ENCODE results near the gene ATAD2B. TPM values are rescaled to one million over a fixed set of nuclear protein-coding genes. Genes with fewer than 3 reads are reported as not detected.
"Not testable (repeated sequence)": the region's sequence is repeated elsewhere in the genome, so short reads cannot be mapped to it uniquely, and the experiment has no call there.

Gene ATAD2B
- total and polyA plus RNA-seq, 2 experiments from 2014 or later = 4.8 to 6.7 TPM

DNA sequence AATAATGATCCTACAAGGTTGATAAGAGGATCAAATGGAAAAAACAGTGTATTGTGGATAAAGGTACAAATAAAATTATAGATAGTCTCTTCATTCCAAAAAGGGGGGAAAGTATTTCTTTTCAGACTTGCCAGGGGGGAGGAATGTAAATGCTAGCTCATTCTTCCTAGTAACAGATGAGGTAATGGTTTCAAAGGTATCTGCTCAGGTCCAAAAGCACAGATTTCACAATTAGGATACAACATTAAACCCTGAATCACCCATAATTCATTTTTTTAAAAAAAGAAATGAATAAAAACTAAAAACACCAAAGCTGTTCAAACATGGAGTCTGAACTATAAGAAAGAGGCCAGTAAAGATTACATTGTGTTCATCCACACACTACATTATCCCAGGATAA lies 142.0 kb downstream of the ATAD2B start:
- H3K27me3 ChIP-seq (replicated peaks; ENCODE audit: insufficient read depth) = no peaks in the 10 kb centered on the region
- H3K9me3 ChIP-seq (ENCODE audit: low read depth) = no peaks in the 10 kb centered on the region
- H3K4me2 ChIP-seq (ENCODE audit: unreplicated experiment) = no peak overlapping the region
- H4K20me1 ChIP-seq (ENCODE audit: insufficient read depth) = no peaks in the 10 kb centered on the region
- no peak overlapping the region for H3K27ac ChIP-seq
- in situ Hi-C loops (cut with MboI) = no loop called here
- no peaks in the 10 kb centered on the region for H3K79me2 ChIP-seq (ENCODE audit: insufficient read depth)
- no peak overlapping the region for H3K9ac ChIP-seq
- peaks cover 4% of the 10 kb centered on the region; the same call in 1 of the 2 replicates for H3K36me3 ChIP-seq (ENCODE audit: low read depth)
- no peak for TF ChIP-seq EZH2 (IDR thresholded peaks at IDR 0.05; ENCODE audit: insufficient read depth, poor library complexity, severe bottlenecking)
- TF ChIP-seq EZH2phosphoT487 (IDR thresholded peaks at IDR 0.05; ENCODE audit: insufficient read depth, low read depth) = no peak
- H3K9me2 ChIP-seq (ENCODE audit: insufficient read depth) = no peaks in the 10 kb centered on the region
- H3F3A ChIP-seq (ENCODE audit: insufficient read depth) = 0 out of 2 replicates have a peak, but pooled peaks cover under 1% of the 10 kb centered on the region
- no peaks in the 10 kb centered on the region; the same call in 1 of the 2 replicates for H3K4me1 ChIP-seq (ENCODE audit: insufficient read depth)
- H2AFZ ChIP-seq = no peak overlapping the region
- H3K4me3 ChIP-seq = no peak overlapping the region
- DNase-seq = no peak

DNA sequence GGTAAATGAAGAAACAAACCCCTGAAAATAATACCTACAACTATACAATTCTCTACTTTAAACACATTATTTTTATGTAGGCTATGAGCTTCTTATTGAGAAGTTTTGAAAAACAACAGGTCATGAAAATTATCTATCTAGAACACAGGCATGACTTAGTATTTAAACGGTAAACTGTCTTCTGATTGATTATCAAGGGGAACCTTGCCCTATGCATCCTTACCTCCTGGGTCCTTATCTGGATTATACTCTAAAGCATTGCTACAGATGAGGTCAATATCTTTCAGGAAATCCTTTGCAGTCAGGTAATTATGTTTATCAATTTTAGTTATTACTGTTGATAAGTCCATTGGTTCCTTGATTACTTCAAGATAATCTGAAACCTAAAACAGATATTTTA lies 144.3 kb downstream of the ATAD2B start:
- H3K27ac ChIP-seq = no peak overlapping the region
- no peak overlapping the region for H2AFZ ChIP-seq
- no peak overlapping the region for H3K9ac ChIP-seq
- no peaks in the 10 kb centered on the region for H3K9me2 ChIP-seq (ENCODE audit: insufficient read depth)
- in situ Hi-C loops (cut with MboI) = no loop called here
- no peaks in the 10 kb centered on the region for H3K4me1 ChIP-seq (ENCODE audit: insufficient read depth)
- no peaks in the 10 kb centered on the region for H3K79me2 ChIP-seq (ENCODE audit: insufficient read depth)
- H3F3A ChIP-seq (ENCODE audit: insufficient read depth) = no peaks in the 10 kb centered on the region
- no peak overlapping the region for H3K4me2 ChIP-seq (ENCODE audit: unreplicated experiment)
- no peak for DNase-seq
- no peaks in the 10 kb centered on the region for H3K27me3 ChIP-seq (replicated peaks; ENCODE audit: insufficient read depth)
- WGBS, 2 experiments (ENCODE audit: low coverage in 1 of 2, low lambda C conversion rate in 2 of 2, missing lambda C conversion rate in 2 of 2) = 96 to 100% methylated on average over 1 of the region's 1 CpG
- H3K4me3 ChIP-seq = no peak overlapping the region
- H3K9me3 ChIP-seq (ENCODE audit: low read depth) = no peaks in the 10 kb centered on the region
- H3K36me3 ChIP-seq (ENCODE audit: low read depth) = peaks cover 4% of the 10 kb centered on the region; the same call in 1 of the 2 replicates
- TF ChIP-seq EZH2 (IDR thresholded peaks at IDR 0.05; ENCODE audit: insufficient read depth, poor library complexity, severe bottlenecking) (no peak), EZH2phosphoT487 (IDR thresholded peaks at IDR 0.05; ENCODE audit: insufficient read depth, low read depth) (no peak)
- H4K20me1 ChIP-seq (ENCODE audit: insufficient read depth) = no peaks in the 10 kb centered on the region

DNA sequence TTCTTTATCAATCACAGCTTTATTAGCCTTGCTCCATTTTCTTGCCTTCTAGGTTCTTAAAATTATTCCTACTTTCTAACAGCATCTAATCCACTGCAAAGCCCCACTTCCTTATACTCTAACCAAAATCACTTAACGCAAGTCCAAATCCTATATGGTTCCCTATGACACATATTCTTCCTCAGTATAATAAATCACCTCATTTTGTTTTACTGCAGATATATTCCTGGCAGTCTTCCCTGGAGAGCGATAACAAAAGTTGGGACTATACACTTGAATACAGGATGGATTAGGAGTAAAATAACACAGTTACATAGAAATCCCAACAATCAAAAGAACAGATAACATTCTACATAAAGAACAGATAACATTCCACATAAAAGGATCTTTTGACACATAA lies 144.8 kb downstream of the ATAD2B start:
- H3K9me3 ChIP-seq (ENCODE audit: low read depth) = no peaks in the 10 kb centered on the region

DNA sequence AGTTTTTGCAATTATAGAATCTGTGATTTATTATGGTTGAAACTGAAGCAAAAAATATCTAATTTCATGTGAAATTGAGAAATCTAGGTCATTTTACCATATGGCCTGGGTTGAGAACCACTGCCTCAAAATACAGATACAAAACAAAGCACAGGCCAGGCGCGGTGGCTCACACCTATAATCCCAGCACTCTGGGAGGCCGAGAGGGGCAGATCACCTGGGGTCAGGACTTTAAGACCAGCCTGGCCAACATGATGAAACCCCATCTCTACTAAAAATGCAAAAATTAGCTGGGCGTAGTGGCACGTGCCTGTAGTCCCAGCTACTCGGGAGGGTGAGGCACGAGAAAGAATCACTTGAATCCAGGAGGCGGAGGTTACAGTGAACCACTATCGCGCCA lies 146.5 kb downstream of the ATAD2B start:
- H2AFZ ChIP-seq; H3K79me2 ChIP-seq (ENCODE audit: insufficient read depth); H3K4me2 ChIP-seq (ENCODE audit: unreplicated experiment); H3K4me3 ChIP-seq; in situ Hi-C loops (cut with MboI); H3K9ac ChIP-seq; H3F3A ChIP-seq (ENCODE audit: insufficient read depth); H3K9me3 ChIP-seq (ENCODE audit: low read depth); H3K4me1 ChIP-seq (ENCODE audit: insufficient read depth); H3K27ac ChIP-seq; H3K9me2 ChIP-seq (ENCODE audit: insufficient read depth); H3K27me3 ChIP-seq (replicated peaks; ENCODE audit: insufficient read depth); H3K36me3 ChIP-seq (ENCODE audit: low read depth); DNase-seq; H4K20me1 ChIP-seq (ENCODE audit: insufficient read depth): not testable (repeated sequence)
- WGBS, 2 experiments (ENCODE audit: low coverage in 1 of 2, low lambda C conversion rate in 2 of 2, missing lambda C conversion rate in 2 of 2) = 89 to 91% methylated on average over 10 of the region's 10 CpGs

More for the DNA sequence above, 144.8 kb downstream of the ATAD2B start:
- Histone ChIP-seq H3K4me2 (ENCODE audit: unreplicated experiment) (no peak overlapping the region), H3K4me3 (no peak overlapping the region), H3K9ac (no peak overlapping the region), H3K36me3 (ENCODE audit: low read depth) (peaks cover 4% of the 10 kb centered on the region; the same call in 1 of the 2 replicates), H4K20me1 (ENCODE audit: insufficient read depth) (no peaks in the 10 kb centered on the region), H3K4me1 (ENCODE audit: insufficient read depth) (no peaks in the 10 kb centered on the region), H3K27me3 (replicated peaks; ENCODE audit: insufficient read depth) (no peaks in the 10 kb centered on the region), H3K27ac (no peak overlapping the region), H2AFZ (no peak overlapping the region), H3F3A (ENCODE audit: insufficient read depth) (no peaks in the 10 kb centered on the region), H3K9me2 (ENCODE audit: insufficient read depth) (no peaks in the 10 kb centered on the region), H3K79me2 (ENCODE audit: insufficient read depth) (no peaks in the 10 kb centered on the region)
- DNase-seq = no peak
- 99 to 100% methylated on average over 2 of the region's 2 CpGs for WGBS, 2 experiments (ENCODE audit: low coverage in 1 of 2, low lambda C conversion rate in 2 of 2, missing lambda C conversion rate in 2 of 2)
- in situ Hi-C loops (cut with MboI) = no loop called here
- TF ChIP-seq EZH2 (IDR thresholded peaks at IDR 0.05; ENCODE audit: insufficient read depth, poor library complexity, severe bottlenecking) (no peak), EZH2phosphoT487 (IDR thresholded peaks at IDR 0.05; ENCODE audit: insufficient read depth, low read depth) (no peak)

DNA sequence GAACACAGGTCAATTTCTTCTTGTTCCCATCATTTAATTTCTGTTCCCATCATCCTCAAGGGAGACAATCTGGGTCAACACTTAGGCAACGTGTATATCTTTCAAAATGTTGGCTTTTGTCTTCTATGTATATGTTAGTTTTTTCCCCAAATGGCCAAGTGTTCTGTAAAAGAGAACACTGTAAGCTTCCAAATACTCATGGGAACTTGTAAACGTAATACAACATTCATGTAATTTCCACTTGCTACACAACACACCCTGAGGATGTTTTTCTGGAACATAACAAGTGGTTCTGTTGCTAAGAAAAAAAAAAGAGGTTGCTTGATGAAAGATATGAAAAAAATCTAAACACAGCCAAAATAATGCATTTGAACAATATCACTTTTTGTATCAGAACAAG lies 149.1 kb downstream of the ATAD2B start:
- no peak for DNase-seq
- in situ Hi-C loops (cut with MboI) = no loop called here
- H3K4me3 ChIP-seq = no peak overlapping the region

More for the DNA sequence above, 149.1 kb downstream of the ATAD2B start:
- TF ChIP-seq EZH2phosphoT487 (IDR thresholded peaks at IDR 0.05; ENCODE audit: insufficient read depth, low read depth) (no peak), EZH2 (IDR thresholded peaks at IDR 0.05; ENCODE audit: insufficient read depth, poor library complexity, severe bottlenecking) (no peak)
- Histone ChIP-seq H4K20me1 (ENCODE audit: insufficient read depth) (no peaks in the 10 kb centered on the region), H3K27ac (no peak overlapping the region), H3K9me2 (ENCODE audit: insufficient read depth) (no peaks in the 10 kb centered on the region), H3K9me3 (ENCODE audit: low read depth) (no peaks in the 10 kb centered on the region), H3K36me3 (ENCODE audit: low read depth) (peaks cover 9% of the 10 kb centered on the region; the same call in 1 of the 2 replicates), H3K79me2 (ENCODE audit: insufficient read depth) (no peaks in the 10 kb centered on the region), H3K27me3 (replicated peaks; ENCODE audit: insufficient read depth) (no peaks in the 10 kb centered on the region), H3K4me1 (ENCODE audit: insufficient read depth) (no peaks in the 10 kb centered on the region), H3F3A (ENCODE audit: insufficient read depth) (no peaks in the 10 kb centered on the region), H3K4me2 (ENCODE audit: unreplicated experiment) (no peak overlapping the region), H2AFZ (no peak overlapping the region), H3K9ac (no peak overlapping the region)
- 23 to 30% methylated on average over 2 of the region's 2 CpGs for WGBS, 2 experiments (ENCODE audit: low coverage in 1 of 2, low lambda C conversion rate in 2 of 2, missing lambda C conversion rate in 2 of 2)
